Nephron (organoid): Measurements from ENCODE around the gene NKX6-2.

Source experiments
- H3K27ac Mint-ChIP-seq, 3 experiments: 2 replicates each; pipeline ENCODE4 v1.8.0; 2020; ENCODE audit warnings: mixed read lengths in 3 of 3, mild to moderate bottlenecking in 2 of 3, moderate library complexity in 1 of 3
- H3K27me3 Mint-ChIP-seq: 2 replicates; pipeline ENCODE4 v1.8.0; 2021; ENCODE audit warnings: low read depth, mild to moderate bottlenecking, moderate library complexity, mixed read lengths
- H3K36me3 Mint-ChIP-seq: 2 replicates; pipeline ENCODE4 v1.8.0; 2020; ENCODE audit warnings: low read depth, mixed read lengths
- H3K4me1 Mint-ChIP-seq: 2 replicates; pipeline ENCODE4 v1.8.0; 2020; ENCODE audit warnings: mixed read lengths
- H3K4me3 Mint-ChIP-seq, 3 experiments: 2 replicates each; pipeline ENCODE4 v1.8.0; 2020; ENCODE audit warnings: mild to moderate bottlenecking in 3 of 3, mixed read lengths in 3 of 3, moderate library complexity in 2 of 3
- H3K9me3 Mint-ChIP-seq: 2 replicates; pipeline ENCODE4 v1.8.0; 2020; ENCODE audit warnings: mixed read lengths
- TF ChIP-seq, protein P1 (sequence below), 3 experiments: fragments of 200-600 bp; sonication (generic); IDR thresholded peaks; one replicate each; pipeline ENCODE4 v1.5.0; 2021; ENCODE audit warnings: antibody characterized with exemption in 3 of 3; ENCODE audit not compliant: unreplicated experiment in 3 of 3

Gene NKX6-2

DNA sequence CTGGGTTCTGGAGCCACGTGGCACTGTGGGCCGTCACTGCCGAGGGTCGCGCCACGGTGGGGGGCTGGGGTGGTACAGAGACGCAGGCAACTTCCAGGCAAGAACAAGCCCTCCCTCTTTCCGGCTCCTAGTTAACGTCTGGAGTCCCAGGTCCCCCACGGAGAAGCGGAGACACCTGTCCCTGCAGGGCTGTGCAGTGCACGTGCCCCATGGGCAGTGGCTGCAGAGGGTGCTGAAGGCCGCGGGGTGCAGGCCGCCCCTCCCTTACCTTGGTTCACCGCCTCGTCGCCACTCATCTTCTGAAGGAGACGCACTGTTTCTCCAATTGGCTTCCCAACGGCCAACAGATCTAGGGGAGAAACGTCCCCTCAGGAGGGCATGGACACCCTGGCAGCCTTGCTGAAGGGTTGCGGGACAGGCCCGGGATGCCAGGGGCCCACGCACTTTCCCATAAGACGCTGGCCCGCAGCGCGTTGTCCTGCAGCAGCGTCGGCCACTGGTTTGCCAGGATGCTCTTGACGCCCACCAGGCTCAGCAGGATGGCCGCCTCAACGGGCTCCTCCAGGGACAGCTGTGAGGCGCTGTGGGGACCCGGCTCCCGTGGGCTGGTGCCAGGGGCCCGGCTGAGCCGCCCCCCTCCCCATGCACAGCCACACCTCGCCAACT, 24.3 kb upstream of the NKX6-2 start:
- Mint-ChIP-seq H3K4me1 (peaks cover 7% of the 10 kb centered on the region), H3K36me3 (no peaks in the 10 kb centered on the region), H3K4me3 (no peak overlapping the region), H3K27me3 (peaks cover 11% of the 10 kb centered on the region), H3K9me3 (no peaks in the 10 kb centered on the region), H3K27ac (no peak overlapping the region)
- TF ChIP-seq, protein P1, sequence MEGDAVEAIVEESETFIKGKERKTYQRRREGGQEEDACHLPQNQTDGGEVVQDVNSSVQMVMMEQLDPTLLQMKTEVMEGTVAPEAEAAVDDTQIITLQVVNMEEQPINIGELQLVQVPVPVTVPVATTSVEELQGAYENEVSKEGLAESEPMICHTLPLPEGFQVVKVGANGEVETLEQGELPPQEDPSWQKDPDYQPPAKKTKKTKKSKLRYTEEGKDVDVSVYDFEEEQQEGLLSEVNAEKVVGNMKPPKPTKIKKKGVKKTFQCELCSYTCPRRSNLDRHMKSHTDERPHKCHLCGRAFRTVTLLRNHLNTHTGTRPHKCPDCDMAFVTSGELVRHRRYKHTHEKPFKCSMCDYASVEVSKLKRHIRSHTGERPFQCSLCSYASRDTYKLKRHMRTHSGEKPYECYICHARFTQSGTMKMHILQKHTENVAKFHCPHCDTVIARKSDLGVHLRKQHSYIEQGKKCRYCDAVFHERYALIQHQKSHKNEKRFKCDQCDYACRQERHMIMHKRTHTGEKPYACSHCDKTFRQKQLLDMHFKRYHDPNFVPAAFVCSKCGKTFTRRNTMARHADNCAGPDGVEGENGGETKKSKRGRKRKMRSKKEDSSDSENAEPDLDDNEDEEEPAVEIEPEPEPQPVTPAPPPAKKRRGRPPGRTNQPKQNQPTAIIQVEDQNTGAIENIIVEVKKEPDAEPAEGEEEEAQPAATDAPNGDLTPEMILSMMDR (IDR thresholded peaks at IDR 0.05; ENCODE audit: unreplicated experiment in 3 of 3): no peak

GRCh38 chr10:132809232-132810140, 23.5 kb upstream of the NKX6-2 start:
- peaks cover 13% of the 10 kb centered on the region for H3K27me3 Mint-ChIP-seq
- peaks cover 7% of the 10 kb centered on the region for H3K4me1 Mint-ChIP-seq
- no peak overlapping the region for H3K4me3 Mint-ChIP-seq
- H3K36me3 Mint-ChIP-seq: no peaks in the 10 kb centered on the region
- H3K9me3 Mint-ChIP-seq: no peaks in the 10 kb centered on the region
- no peak overlapping the region for H3K27ac Mint-ChIP-seq
- TF ChIP-seq, protein P1 (IDR thresholded peaks at IDR 0.05; ENCODE audit: unreplicated experiment in 3 of 3): no peak

DNA sequence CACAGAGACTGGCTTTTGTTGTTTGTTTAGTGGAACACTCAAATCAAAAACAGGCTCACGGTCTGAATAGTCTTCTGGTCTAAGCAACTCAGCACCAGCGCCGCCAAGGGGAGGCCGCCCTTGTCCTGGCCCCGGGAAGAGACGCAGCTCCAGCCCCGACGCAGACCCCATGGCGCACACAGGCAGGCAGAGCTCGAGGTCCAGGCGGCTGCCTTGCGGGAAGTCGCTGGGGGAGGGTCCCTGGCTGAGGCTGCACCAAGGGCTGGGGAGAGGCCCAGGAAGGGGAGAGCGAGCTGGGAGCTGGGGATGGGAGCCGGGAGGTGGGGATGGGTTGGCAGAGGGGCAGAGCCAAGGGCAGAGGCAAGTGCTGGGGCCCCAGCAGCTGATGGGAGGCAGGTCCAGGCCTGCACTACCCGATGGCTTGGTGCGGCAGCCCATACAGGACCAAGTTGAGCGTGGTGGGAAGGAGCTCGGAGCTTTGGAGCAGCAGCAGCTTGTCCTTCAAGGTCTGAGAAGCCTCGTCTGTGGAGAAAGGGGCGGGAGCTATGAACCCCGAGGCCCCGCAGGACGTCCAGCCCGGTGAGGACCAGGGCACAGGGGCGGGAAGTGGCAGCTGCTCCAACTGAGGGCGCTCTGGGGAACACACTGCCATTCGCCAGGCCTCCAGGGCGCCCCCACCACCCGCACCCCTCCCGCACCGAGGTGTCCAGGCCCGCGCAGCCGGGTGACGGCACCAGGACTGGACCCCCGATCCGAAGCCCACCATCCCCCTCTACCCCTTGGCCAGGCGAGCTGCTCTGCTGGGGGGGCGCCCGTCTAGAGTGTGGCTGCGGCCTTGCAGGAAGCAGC, 22.7 kb upstream of the NKX6-2 start:
- no peak overlapping the region for H3K27ac Mint-ChIP-seq
- H3K4me3 Mint-ChIP-seq: no peak overlapping the region
- no peaks in the 10 kb centered on the region for H3K9me3 Mint-ChIP-seq
- TF ChIP-seq, protein P1 (IDR thresholded peaks at IDR 0.05; ENCODE audit: unreplicated experiment in 3 of 3): no peak
- no peaks in the 10 kb centered on the region for H3K36me3 Mint-ChIP-seq
- peaks cover 18% of the 10 kb centered on the region for H3K27me3 Mint-ChIP-seq
- peaks cover 7% of the 10 kb centered on the region for H3K4me1 Mint-ChIP-seq

DNA sequence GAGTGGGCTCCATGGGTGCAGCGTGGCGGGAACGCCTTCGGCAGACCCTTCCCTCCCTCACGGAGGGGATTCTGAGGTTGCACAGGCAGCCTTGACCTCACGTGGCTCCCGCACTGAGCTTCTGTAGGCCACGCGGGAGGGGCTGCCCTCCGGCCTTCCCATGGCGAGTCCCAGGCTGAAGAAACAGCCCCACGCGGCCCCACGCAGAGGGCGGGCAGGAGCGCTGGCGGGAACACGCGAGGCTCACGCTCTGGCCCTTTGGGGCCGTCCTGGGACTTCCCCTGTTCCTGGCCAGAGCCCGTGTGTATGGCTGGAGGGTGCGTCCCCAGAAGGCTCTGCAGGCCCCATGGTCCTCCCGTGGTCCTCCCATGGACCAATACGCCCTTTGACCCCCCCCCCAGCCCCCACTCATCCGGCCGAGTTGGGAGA, 21.7 kb upstream of the NKX6-2 start:
- H3K4me1 Mint-ChIP-seq: peaks cover 7% of the 10 kb centered on the region
- TF ChIP-seq, protein P1 (IDR thresholded peaks at IDR 0.05; ENCODE audit: unreplicated experiment in 3 of 3): no peak
- no peaks in the 10 kb centered on the region for H3K9me3 Mint-ChIP-seq
- H3K27ac Mint-ChIP-seq: no peak overlapping the region
- peaks cover 21% of the 10 kb centered on the region for H3K27me3 Mint-ChIP-seq
- no peak overlapping the region for H3K4me3 Mint-ChIP-seq
- H3K36me3 Mint-ChIP-seq: no peaks in the 10 kb centered on the region

- Mint-ChIP-seq H3K27me3 (peaks cover 21% of the 10 kb centered on the region), H3K27ac (peak overlapping the region in 1 of 3 experiments; percentile 75), H3K4me3 (no peak overlapping the region), H3K4me1 (peaks cover 7% of the 10 kb centered on the region), H3K36me3 (no peaks in the 10 kb centered on the region), H3K9me3 (no peaks in the 10 kb centered on the region)
- TF ChIP-seq, protein P1 (IDR thresholded peaks at IDR 0.05; ENCODE audit: unreplicated experiment in 3 of 3): no peak
Observed at GRCh38 chr10:132806561-132807003, 20.6 kb upstream of the NKX6-2 start.
